ENCODE data around the gene POLH.

DNA sequence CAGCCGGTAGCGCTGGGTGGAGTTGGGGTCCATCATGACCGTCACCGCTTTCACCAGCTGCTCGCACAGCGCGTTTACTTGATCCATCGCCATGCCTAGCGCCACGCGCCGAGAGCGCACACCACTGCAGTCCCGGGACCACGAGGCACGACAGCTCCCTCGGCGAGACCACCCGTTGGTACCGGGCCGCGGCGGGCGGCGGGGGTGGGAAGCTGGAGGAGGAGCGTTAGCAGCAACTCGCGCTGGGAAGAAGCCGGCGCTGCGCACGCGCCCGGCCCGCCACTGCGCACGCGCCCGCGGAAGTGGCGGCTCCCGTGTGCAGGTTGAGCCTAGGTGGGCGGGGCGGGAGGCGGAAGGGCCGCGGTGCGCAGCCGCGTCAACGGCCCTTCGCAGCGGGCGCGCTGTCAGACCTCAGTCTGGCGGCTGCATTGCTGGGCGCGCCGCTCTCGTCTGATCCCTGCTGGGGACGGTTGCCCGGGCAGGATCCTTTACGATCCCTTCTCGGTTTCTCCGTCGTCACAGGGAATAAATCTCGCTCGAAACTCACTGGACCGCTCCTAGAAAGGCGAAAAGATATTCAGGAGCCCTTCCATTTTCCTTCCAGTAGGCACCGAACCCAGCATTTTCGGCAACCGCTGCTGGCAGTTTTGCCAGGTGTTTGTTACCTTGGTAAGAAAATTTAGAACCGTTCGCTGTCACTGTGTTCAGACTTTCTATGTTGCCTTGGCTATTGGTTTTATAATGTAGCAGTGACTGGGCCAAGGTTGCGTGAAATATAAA, at the start of gene POLH, which contains the start of gene XPO5:
- TF ChIP-seq, protein P1, sequence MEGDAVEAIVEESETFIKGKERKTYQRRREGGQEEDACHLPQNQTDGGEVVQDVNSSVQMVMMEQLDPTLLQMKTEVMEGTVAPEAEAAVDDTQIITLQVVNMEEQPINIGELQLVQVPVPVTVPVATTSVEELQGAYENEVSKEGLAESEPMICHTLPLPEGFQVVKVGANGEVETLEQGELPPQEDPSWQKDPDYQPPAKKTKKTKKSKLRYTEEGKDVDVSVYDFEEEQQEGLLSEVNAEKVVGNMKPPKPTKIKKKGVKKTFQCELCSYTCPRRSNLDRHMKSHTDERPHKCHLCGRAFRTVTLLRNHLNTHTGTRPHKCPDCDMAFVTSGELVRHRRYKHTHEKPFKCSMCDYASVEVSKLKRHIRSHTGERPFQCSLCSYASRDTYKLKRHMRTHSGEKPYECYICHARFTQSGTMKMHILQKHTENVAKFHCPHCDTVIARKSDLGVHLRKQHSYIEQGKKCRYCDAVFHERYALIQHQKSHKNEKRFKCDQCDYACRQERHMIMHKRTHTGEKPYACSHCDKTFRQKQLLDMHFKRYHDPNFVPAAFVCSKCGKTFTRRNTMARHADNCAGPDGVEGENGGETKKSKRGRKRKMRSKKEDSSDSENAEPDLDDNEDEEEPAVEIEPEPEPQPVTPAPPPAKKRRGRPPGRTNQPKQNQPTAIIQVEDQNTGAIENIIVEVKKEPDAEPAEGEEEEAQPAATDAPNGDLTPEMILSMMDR (conservative IDR thresholded peaks at IDR 0.05; ENCODE audit: low read depth, low read length), result 0 out of 2 replicates have a peak, but pooled peaks have one; percentile 15
- TF ChIP-seq MAFK (IDR thresholded peaks at IDR 0.05; ENCODE audit: low read depth, low read length), result no peak
- TF ChIP-seq, protein P2, sequence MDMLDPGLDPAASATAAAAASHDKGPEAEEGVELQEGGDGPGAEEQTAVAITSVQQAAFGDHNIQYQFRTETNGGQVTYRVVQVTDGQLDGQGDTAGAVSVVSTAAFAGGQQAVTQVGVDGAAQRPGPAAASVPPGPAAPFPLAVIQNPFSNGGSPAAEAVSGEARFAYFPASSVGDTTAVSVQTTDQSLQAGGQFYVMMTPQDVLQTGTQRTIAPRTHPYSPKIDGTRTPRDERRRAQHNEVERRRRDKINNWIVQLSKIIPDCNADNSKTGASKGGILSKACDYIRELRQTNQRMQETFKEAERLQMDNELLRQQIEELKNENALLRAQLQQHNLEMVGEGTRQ (IDR thresholded peaks at IDR 0.05; ENCODE audit: low read depth, low read length), result peak; percentile 58; the same call in 1 of the 2 replicates
- no peak for TF ChIP-seq RCOR1 (IDR thresholded peaks at IDR 0.05; ENCODE audit: insufficient replicate concordance, low read length)
- TF ChIP-seq POLR2A (IDR thresholded peaks at IDR 0.05; ENCODE audit: low read depth, low read length), result peak; percentile 98
- no peak for TF ChIP-seq SMC3 (IDR thresholded peaks at IDR 0.05; ENCODE audit: low read depth, low read length)
- peak; percentile 69 for TF ChIP-seq BHLHE40 (IDR thresholded peaks at IDR 0.05; ENCODE audit: low read depth, low read length)
- TF ChIP-seq, protein P3, sequence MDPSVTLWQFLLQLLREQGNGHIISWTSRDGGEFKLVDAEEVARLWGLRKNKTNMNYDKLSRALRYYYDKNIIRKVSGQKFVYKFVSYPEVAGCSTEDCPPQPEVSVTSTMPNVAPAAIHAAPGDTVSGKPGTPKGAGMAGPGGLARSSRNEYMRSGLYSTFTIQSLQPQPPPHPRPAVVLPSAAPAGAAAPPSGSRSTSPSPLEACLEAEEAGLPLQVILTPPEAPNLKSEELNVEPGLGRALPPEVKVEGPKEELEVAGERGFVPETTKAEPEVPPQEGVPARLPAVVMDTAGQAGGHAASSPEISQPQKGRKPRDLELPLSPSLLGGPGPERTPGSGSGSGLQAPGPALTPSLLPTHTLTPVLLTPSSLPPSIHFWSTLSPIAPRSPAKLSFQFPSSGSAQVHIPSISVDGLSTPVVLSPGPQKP (IDR thresholded peaks at IDR 0.05; ENCODE audit: borderline replicate concordance, low read depth, low read length), result no peak
- peak; percentile 97 for TF ChIP-seq MXI1 (IDR thresholded peaks at IDR 0.05; ENCODE audit: borderline replicate concordance, low read depth, low read length)
- no peak for TF ChIP-seq RAD21 (IDR thresholded peaks at IDR 0.05; ENCODE audit: low read length)
- TF ChIP-seq RFX5 (IDR thresholded peaks at IDR 0.05; ENCODE audit: low read depth, low read length), result no peak
